NCI-H748 treated with DMSO at 0.1 percent for 48 hours (cell line): ENCODE data around the gene KRT2.
"Not testable (repeated sequence)": the region's sequence is repeated elsewhere in the genome, so short reads cannot be mapped to it uniquely, and the experiment has no call there.

Experiments used
- DNase-seq: peaks from one replicate; lab custom pipeline; 2025; lab: John Stamatoyannopoulos, UW

KRT2 gene

GRCh38 chr12:52684431-52684830 is 32.4 kb upstream of the KRT2 start:
- no peak for DNase-seq

- DNase-seq: no peak
Observed at GRCh38 chr12:52683575-52684300, 31.7 kb upstream of the KRT2 start.

GRCh38 chr12:52682938-52683574 is 31.0 kb upstream of the KRT2 start:
- DNase-seq: no peak

GRCh38 chr12:52682381-52682660 is 30.3 kb upstream of the KRT2 start:
- DNase-seq: no peak

GRCh38 chr12:52681526-52682380 is 29.7 kb upstream of the KRT2 start:
- no peak for DNase-seq

- no peak for DNase-seq
Observed at GRCh38 chr12:52680363-52680762, 28.4 kb upstream of the KRT2 start, which contains the start of gene KRT1. Gene KRT1, minus strand, starts transcription at chr12:52680407. Its CDS starts 59 bp downstream, at chr12:52680348.

- no peak for DNase-seq
Observed at GRCh38 chr12:52679875-52680274, 27.9 kb upstream of the KRT2 start.

GRCh38 chr12:52677671-52678070 is 25.7 kb upstream of the KRT2 start:
- DNase-seq: no peak

- no peak for DNase-seq
Observed at GRCh38 chr12:52677126-52677525, 25.1 kb upstream of the KRT2 start.

- DNase-seq: no peak
Observed at GRCh38 chr12:52676163-52676562, 24.2 kb upstream of the KRT2 start.

- no peak for DNase-seq
Observed at GRCh38 chr12:52675301-52675701, 23.3 kb upstream of the KRT2 start.

GRCh38 chr12:52674433-52674775 is 22.4 kb upstream of the KRT2 start:
- DNase-seq: no peak

- no peak for DNase-seq
Observed at GRCh38 chr12:52673713-52674432, 21.9 kb upstream of the KRT2 start.

- no peak for DNase-seq
Observed at GRCh38 chr12:52673217-52673616, 21.2 kb upstream of the KRT2 start.

- DNase-seq: no peak
Observed at GRCh38 chr12:52672321-52672933, 20.4 kb upstream of the KRT2 start.

- no peak for DNase-seq
Observed at GRCh38 chr12:52670961-52671360, 18.9 kb upstream of the KRT2 start.

- no peak for DNase-seq
Observed at GRCh38 chr12:52670506-52670905, 18.5 kb upstream of the KRT2 start.

GRCh38 chr12:52669941-52670340 is 17.9 kb upstream of the KRT2 start:
- DNase-seq: not testable (repeated sequence)

GRCh38 chr12:52669426-52669825 is 17.4 kb upstream of the KRT2 start:
- DNase-seq: no peak

GRCh38 chr12:52667931-52668330 is 15.9 kb upstream of the KRT2 start:
- DNase-seq: no peak

- no peak for DNase-seq
Observed at GRCh38 chr12:52667509-52667908, 15.5 kb upstream of the KRT2 start.

GRCh38 chr12:52666471-52666870 is 14.5 kb upstream of the KRT2 start:
- no peak for DNase-seq
